Ovary (tissue), 9 donors: Measurements from ENCODE around the gene OSGEP. TPM values are rescaled to one million over a fixed set of nuclear protein-coding genes. Genes with fewer than 3 reads are reported as not detected.

Source experiments
- DNase-seq, 5 donors: peaks; one replicate each; pipeline ENCODE4 v3.0.0-alpha.2; 2019 to 2020
- H3K27ac ChIP-seq, 2 donors: fragments of 200-600 bp; one replicate each; pipeline versions ENCODE4 v1.5.1 to v1.8.0; 2019 to 2022
- H3K27me3 ChIP-seq: fragments of 200-600 bp; one replicate; pipeline ENCODE4 v1.8.0; 2022
- H3K36me3 ChIP-seq: fragments of 200-600 bp; sonication (generic); one replicate; pipeline ENCODE4 v1.5.1; 2019
- H3K4me1 ChIP-seq: one replicate; pipeline ENCODE4 v1.8.1; 2013; ENCODE audit warnings: mild to moderate bottlenecking, moderate library complexity; ENCODE audit not compliant: insufficient read depth
- H3K4me3 ChIP-seq: fragments of 200-600 bp; sonication (generic); one replicate; pipeline ENCODE4 v1.5.1; 2017
- H3K9me3 ChIP-seq, 2 donors: fragments of 200-600 bp in 1 of 2; sonication (generic) in 1 of 2; one replicate each; pipeline versions ENCODE4 v1.5.1 to v1.8.1; 2013 to 2019; ENCODE audit warnings: mild to moderate bottlenecking in 1 of 2, moderate library complexity in 1 of 2
- CTCF ChIP-seq, 3 donors: fragments of 450-650 bp in 2 of 3; fragments of 200-600 bp in 1 of 3; IDR thresholded peaks; one replicate each; pipeline versions ENCODE4 v1.5.1 to v1.8.0; 2016 to 2022; ENCODE audit warnings: antibody characterized with exemption in 3 of 3, mild to moderate bottlenecking in 1 of 3
- EP300 ChIP-seq: sonication (generic); formaldehyde crosslinking; IDR thresholded peaks from one replicate; pipeline ENCODE4 v1.6.1; 2017; ENCODE audit warnings: antibody characterized with exemption
- POLR2A ChIP-seq: fragments of 450-650 bp; IDR thresholded peaks from one replicate; pipeline ENCODE4 v1.6.1; 2017; ENCODE audit warnings: antibody characterized with exemption, mild to moderate bottlenecking, moderate library complexity
- WGBS, 3 donors: extraction: QIAGEN DNeasy Blood & Tissue Kit in 1 of 3; methylation state at CpG; one replicate each; pipeline versions ENCODE4 v1.1.5 to v1.1.7; 2013 to 2017; 5-methylcytosine and 5-hydroxymethylcytosine counted together
- intact Hi-C, 4 donors: fragments of 100-400 bp; cut with DNase I; formaldehyde crosslinking; loops; one replicate each; pipeline versions ENCODE4 v1.11.0 to v1.15.1; 2022 to 2023
- polyA plus RNA-seq, 2 donors: library from polyadenylated mRNA; stranded (reverse); fragments of 200-250 nt in 1 of 2; fragments of 350-450 nt in 1 of 2; fragmentation: Illumina TruSeq in 1 of 2; extraction: RNeasy Lipid Tissue Mini Kit (QIAGEN cat#74804) in 1 of 2; gene quantifications; one replicate each; pipeline ENCODE4 v1.2.3, GENCODE V29; 2013 to 2014
- total RNA-seq, 7 donors: library from RNA; depleted of rRNA in 2 of 7; stranded (reverse); fragments of >200 nt in 2 of 7; fragmentation: NEBNext Ultra II Directional in 3 of 7; extraction: Animal tissue kit (Norgen Biotek cat#: 25700) in 3 of 7; gene quantifications; one replicate each; pipeline versions ENCODE4 v1.1.0 to v1.2.4, GENCODE V29; 2016 to 2023
- donor health status: DM: no; HTN: no; CAD: no; lungs with moderate emphysema.
- donor health status: DM: no; HTN: no; CAD: no.
- donor health status: Bipolar disorder and iron deficiency.
- donor health status: DM: yes; HTN: yes; CAD: no.
- donor health status: DM: no; HTN: no; CAD: no.
- donor health status: DM: yes; HTN: yes; CAD: no.

Gene OSGEP
- total and polyA plus RNA-seq, 9 donors = 31.8 to 68.8 (median 38.1) TPM

- intact Hi-C loops = loop anchor here in 2 of 4 donors (2.0 to 5.0 kb wide), 3 partner anchors 48 to 222 kb away; partner anchors contain the start of genes RNASE4 (in 1 of the 2) and TEP1 (in 1 of the 2)
- DNase-seq = peak in 2 of 5 donors; percentile 36 to 40
Measured at GRCh38 chr14:20460458-20461224, 6.0 kb upstream of the OSGEP start.

DNA sequence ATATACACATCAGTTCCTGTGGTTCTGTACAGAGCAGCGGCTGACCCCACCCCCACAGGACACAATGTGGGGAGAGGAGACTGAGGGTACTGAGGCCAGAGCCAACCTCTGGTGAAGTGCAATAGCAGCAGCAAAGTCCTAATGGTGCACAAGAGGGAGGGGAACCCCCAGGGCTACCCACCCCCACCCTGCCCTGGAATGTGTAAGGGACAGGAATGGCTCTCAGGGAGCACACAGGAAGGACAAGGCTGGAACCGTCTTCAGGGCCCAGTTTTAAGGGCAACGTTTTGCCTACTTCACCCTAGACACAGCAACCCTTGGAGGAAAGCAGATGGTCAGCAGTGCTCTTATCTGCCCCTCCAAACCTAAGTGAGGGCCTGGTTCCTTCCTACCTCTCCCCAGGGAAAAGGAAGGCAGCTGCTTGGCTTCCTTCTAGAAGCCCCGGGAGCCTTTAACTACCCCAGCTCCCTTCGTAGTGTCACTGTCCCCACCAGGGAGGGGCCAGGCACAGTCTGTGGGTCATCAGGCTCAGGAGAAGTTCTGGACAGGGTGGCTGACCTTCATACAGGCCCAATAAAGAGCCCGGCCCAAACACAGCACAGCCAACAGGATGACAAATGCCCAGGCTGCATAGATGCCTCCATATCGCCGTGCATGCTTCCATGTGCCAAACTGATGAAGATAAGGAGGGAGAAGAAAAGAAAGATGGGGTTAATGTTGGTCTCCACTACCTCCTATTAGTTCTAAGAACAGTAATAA lies 3.6 kb upstream of the OSGEP start:
- Histone ChIP-seq H3K27me3 (no peaks in the 10 kb centered on the region), H3K9me3 (no peaks in the 10 kb centered on the region), H3K4me3 (no peak overlapping the region), H3K27ac (no peak overlapping the region), H3K36me3 (no peaks in the 10 kb centered on the region), H3K4me1 (peaks cover 5% of the 10 kb centered on the region)
- WGBS, 3 donors = 50 to 58% (median 55%) methylated on average over 8 of the region's 8 CpGs
- no peak for DNase-seq
- TF ChIP-seq POLR2A (no peak), CTCF (IDR thresholded peaks at IDR 0.05) (no peak), EP300 (no peak)
- intact Hi-C loops = loop anchor here in 2 of 4 donors (5.0 to 10.0 kb wide), 2 partner anchors 116 to 133 kb away; partner anchors contain the start of gene PARP2 (in 1 of the 2)

More at GRCh38 chr14:20460458-20461224, 6.0 kb upstream of the OSGEP start:
- WGBS, 3 donors = 3 to 6% (median 5%) methylated on average over 32 of the region's 32 CpGs
- TF ChIP-seq CTCF (IDR thresholded peaks at IDR 0.05) (no peak), POLR2A (no peak), EP300 (no peak)
- H3K9me3 ChIP-seq = no peaks in the 10 kb centered on the region
- H3K4me3 ChIP-seq = peak overlapping the region; percentile 92
- peaks cover 3% of the 10 kb centered on the region for H3K4me1 ChIP-seq
- peak overlapping the region; percentile 68 to 74 for H3K27ac ChIP-seq
- H3K36me3 ChIP-seq = no peaks in the 10 kb centered on the region
- no peaks in the 10 kb centered on the region for H3K27me3 ChIP-seq

GRCh38 chr14:20456971-20457370 lies 2.4 kb upstream of the OSGEP start:
- TF ChIP-seq CTCF (IDR thresholded peaks at IDR 0.05) (no peak), EP300 (no peak), POLR2A (no peak)
- DNase-seq = no peak
- peaks cover 5% of the 10 kb centered on the region for H3K4me1 ChIP-seq
- H3K27me3 ChIP-seq = no peaks in the 10 kb centered on the region
- no peak overlapping the region for H3K4me3 ChIP-seq
- H3K36me3 ChIP-seq = no peaks in the 10 kb centered on the region
- intact Hi-C loops = loop anchor here in 2 of 4 donors (5.0 to 10.0 kb wide), 2 partner anchors 115 to 132 kb away; partner anchors contain the start of gene PARP2 (in 1 of the 2)
- 77 to 82% (median 77%) methylated on average over 13 of the region's 13 CpGs for WGBS, 3 donors
- no peaks in the 10 kb centered on the region for H3K9me3 ChIP-seq
- no peak overlapping the region for H3K27ac ChIP-seq
